Right forelimb (tissue), 1 donor: ENCODE measurements around the gene HOXA5.

Experiments
- DNase-seq: peaks from one replicate; pipeline ENCODE4 v3.0.0-alpha.2; 2018

HOXA5 gene

GRCh38 chr7:27158436-27159265 lies 15.2 kb upstream of the HOXA5 start:
- DNase-seq: peak; percentile 48

- DNase-seq: peak; percentile 42
Observed at GRCh38 chr7:27157702-27158431, 14.4 kb upstream of the HOXA5 start.

- peak; percentile 43 for DNase-seq
Observed at GRCh38 chr7:27156916-27157701, 13.6 kb upstream of the HOXA5 start.

- DNase-seq: peak; percentile 94
Observed at GRCh38 chr7:27156508-27156898, 13.0 kb upstream of the HOXA5 start, which contains the start of gene HOXA7. Gene HOXA7, minus strand, starts transcription at chr7:27156675. Its CDS starts 130 bp downstream, at chr7:27156545.

DNA sequence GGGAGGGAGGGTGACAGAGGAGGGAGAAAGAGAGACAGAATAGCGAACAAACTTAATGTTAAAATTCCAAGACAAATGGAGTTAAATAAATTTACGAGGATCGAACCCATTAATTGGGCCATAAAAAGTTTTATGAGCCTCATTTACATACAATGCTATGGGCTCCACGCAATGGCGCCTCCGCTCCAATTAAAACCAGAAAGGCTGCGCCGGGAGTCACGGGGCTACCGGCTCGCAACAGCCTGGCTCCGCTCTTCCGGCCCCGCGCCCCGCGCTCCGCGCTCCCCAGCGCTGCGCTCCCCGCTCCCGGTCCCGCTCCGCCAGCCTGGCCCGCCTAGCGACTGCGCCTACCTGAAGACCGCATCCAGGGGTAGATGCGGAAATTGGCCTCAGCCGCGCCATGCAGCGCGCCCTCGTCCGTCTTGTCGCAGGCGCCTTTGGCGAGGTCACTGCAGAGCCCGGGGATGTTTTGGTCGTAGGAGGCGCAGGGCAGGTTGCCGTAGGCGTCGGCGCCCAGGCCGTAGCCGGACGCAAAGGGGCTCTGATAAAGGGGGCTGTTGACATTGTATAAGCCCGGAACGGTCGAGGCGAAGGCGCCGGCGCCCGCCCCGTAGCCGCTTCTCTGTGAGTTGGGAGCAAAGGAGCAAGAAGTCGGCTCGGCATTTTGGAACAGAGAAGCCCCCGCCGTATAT lies 12.5 kb upstream of the HOXA5 start:
- no peak for DNase-seq

DNA sequence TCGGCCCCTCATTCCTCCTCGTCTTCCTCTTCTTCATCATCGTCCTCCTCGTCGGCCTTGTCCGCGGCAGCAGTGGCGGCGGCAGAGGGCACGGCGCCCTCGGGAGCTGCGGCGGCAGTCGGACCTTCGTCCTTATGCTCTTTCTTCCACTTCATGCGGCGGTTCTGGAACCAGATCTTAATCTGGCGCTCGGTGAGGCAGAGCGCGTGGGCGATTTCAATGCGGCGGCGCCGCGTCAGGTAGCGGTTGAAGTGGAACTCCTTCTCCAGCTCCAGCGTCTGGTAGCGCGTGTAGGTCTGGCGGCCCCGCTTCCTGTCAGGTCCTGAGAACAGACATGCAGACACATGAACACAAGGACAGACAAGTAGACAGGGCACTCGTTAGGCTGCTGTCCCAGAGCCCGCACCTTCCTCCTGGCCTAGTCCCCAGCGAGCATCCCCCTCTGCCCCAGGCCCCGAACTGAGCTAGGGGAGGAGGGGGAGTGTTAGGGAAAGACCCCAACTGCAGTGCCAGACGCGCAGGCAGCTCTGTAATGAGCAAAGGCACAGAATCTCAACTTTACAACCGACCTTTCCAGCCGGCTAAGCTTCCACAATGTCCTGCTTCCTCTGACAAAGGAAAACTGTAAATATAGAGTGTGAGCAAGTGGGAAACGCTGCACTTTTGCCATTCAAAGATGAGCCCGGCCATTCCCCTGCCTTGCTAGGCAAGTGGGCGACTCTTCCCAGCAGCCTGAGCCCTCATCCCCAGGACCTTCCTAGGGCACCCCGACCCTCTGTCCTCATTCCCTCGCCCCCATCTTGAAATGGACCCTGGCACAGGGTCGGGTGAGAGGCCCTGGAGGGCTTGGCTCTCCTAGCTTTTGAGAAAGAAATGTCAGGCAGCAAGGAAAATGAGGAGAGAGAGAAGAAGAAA lies 11.7 kb upstream of the HOXA5 start:
- peak; percentile 68 for DNase-seq

DNA sequence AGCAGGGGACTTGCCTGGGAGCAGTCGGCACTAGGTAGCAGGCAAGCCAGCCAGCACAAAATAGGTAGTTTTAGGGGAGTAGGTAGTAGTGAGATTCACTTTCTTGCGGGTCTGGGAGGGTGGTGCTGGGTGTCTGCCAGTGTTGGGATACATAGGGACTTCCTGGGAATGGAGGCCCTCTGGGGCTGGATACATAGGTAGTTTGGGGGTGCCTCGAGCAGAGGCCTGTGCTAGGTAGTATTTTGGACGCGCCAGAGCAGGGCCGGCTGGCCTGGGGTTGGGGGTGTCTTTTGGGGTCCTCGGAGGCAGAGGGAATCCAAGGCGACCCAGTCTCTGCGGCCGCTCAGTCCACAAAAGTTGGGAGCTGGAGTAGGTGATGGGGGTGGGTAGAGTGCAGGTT lies 10.9 kb upstream of the HOXA5 start:
- peak; percentile 44 for DNase-seq

GRCh38 chr7:27153526-27153925 lies 10.0 kb upstream of the HOXA5 start:
- peak; percentile 42 for DNase-seq

DNA sequence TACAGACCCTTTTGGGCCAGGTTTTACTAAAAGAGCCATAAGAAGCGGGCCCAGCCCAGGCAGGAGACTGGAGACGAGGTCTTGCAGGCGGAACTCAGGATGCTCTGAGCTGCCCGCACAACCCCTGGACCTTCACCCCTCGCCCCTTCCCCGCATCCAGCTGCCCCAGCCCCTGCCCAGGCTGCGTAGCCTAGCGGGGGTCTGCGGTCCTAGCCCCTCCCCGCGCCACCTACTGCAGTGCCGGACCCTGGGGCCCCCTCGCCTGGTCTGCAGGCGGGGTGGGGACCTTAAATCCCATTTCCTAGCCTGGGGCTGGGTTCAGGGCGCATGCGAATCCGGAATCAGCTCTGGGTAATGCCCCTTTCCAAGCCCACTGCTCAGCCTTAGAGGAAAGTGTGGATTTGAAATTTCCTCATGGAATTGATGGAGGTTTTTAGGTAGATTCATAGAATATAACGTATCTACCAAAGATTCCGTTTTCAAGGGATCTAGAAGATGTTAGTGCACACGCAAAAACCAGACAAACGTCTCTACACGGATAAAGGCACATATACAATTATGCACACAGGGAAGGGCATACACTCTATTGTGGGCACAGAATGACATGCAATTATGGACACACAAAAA lies 9.4 kb upstream of the HOXA5 start:
- no peak for DNase-seq

- DNase-seq: peak; percentile 82
Observed at GRCh38 chr7:27151931-27152815, 8.7 kb upstream of the HOXA5 start, which contains the start of gene HOXA3. Gene HOXA3, minus strand, starts transcription at chr7:27152583. Its CDS starts 41,943 bp downstream, at chr7:27110640.

GRCh38 chr7:27151341-27151930 lies 8.0 kb upstream of the HOXA5 start:
- DNase-seq: peak; percentile 81

GRCh38 chr7:27150568-27151340 lies 7.3 kb upstream of the HOXA5 start:
- DNase-seq: peak; percentile 92

DNA sequence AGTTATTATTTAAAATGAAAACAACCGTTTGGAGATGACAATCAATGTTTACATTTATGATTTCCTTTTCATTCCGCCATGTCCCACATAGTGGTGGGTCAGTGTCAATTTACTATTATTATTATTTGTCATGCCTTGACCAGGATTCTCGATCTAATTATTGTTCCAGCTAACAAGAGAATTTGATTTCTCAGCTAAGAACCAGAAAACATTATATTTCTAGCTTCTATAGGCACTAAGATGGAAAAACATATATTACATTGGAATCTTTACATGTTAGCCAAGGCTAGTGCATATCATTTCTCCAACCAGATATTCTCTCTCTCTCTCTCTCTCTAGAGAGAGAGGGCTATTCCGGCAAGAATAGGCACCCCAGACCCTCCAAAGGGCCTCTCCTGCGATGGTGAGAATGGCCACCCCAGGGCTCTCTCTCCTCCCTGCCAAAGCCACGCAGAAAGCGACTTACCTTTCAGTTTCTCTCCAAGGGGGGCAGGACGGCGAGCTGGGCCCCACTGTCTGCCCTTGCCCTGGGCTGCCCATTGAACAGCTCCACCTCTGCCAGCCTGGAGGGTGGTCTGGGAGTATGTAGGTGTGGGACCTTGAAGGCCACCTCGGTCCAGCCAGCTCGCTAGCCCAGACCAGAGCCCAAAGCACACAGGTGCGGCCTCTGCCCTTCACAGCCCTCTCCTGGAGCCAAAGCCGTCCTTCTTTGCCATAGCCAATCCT lies 6.5 kb upstream of the HOXA5 start:
- DNase-seq: no peak

DNA sequence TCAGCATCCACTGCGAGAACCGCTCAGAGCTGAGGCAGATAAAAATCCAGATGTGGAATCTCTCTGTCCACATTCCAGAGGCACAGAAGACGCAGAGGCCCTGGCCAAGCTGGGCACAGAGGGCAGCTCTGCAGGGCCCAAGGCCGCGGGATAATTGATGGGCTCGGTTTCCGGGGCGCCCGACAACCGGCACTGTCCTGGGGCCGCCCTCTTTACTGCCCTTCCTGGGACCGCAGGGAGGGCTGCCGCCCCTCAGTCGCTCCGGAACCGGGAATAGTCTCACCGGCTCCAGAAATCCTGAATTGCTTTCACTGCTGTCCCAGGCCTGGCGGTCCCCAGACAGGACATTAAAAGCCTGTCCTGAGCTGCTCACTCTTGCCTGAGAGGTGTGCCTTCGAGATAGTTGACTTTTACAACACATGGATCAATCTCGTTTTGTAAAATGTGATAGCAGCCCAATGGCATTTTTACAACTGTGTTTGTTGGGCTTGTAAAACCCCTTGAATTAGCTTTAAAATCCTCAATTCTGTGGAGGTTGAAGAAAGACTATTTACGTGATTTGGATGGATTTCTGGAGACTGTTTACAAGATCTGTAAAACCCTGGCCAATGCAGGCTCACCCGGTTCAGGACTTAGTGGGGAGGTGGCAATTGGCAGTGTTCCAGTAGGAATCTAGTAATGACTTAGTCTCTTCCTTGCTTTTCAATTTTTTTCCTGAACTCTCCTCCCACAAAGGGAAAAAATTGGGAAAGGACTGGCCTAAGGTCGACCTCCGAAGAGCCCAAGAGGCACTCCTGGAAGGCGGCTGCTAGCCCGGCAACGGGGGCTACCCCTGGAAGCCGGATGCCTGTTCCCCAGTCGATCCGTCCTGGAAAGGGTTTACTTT lies 5.5 kb upstream of the HOXA5 start:
- DNase-seq: peak; percentile 59

GRCh38 chr7:27148031-27148755 lies 4.7 kb upstream of the HOXA5 start:
- DNase-seq: peak; percentile 69
